HFFc6 (cell line): ENCODE data around the gene RESF1. TPM values are rescaled to one million over a fixed set of nuclear protein-coding genes. Genes with fewer than 3 reads are reported as not detected.

Source experiments
- DNase-seq: peaks from one replicate; pipeline ENCODE4 v3.0.0-alpha.2; 2018
- H3K27ac Mint-ChIP-seq: 2 replicates; pipeline ENCODE4 v1.8.0; 2020; ENCODE audit warnings: mild to moderate bottlenecking, mixed read lengths
- H3K27me3 Mint-ChIP-seq: 2 replicates; pipeline ENCODE4 v1.8.0; 2021; ENCODE audit warnings: mild to moderate bottlenecking, moderate library complexity, mixed read lengths; ENCODE audit not compliant: insufficient read depth
- H3K36me3 Mint-ChIP-seq: 2 replicates; pipeline ENCODE4 v1.8.0; 2021; ENCODE audit warnings: low read depth, mixed read lengths
- H3K4me1 Mint-ChIP-seq: 2 replicates; pipeline ENCODE4 v1.8.0; 2020; ENCODE audit warnings: low read depth, mixed read lengths
- H3K4me3 Mint-ChIP-seq: 2 replicates; pipeline ENCODE4 v1.8.0; 2020; ENCODE audit warnings: mild to moderate bottlenecking, moderate library complexity, mixed read lengths
- H3K9me3 Mint-ChIP-seq: 2 replicates; pipeline ENCODE4 v1.8.0; 2020; ENCODE audit warnings: mild to moderate bottlenecking, mixed read lengths
- total RNA-seq, 6 experiments: library from RNA; stranded (reverse); fragmentation: NEBNext Ultra II Directional; extraction: Animal tissue kit (Norgen Biotek cat#: 25700); gene quantifications; 2 replicates in 1 of 6; 3 replicates in 5 of 6; pipeline ENCODE4 v1.2.3, GENCODE V29; 2021
- TF ChIP-seq, protein P1 (sequence below): fragments of 200-600 bp; sonication (generic); IDR thresholded peaks from 2 replicates; pipeline ENCODE4 v1.5.0; 2021; ENCODE audit warnings: antibody characterized with exemption, mild to moderate bottlenecking

Gene RESF1
- total RNA-seq, 6 experiments from 2014 or later, result 7.0 to 10.1 (median 9.1) TPM

DNA sequence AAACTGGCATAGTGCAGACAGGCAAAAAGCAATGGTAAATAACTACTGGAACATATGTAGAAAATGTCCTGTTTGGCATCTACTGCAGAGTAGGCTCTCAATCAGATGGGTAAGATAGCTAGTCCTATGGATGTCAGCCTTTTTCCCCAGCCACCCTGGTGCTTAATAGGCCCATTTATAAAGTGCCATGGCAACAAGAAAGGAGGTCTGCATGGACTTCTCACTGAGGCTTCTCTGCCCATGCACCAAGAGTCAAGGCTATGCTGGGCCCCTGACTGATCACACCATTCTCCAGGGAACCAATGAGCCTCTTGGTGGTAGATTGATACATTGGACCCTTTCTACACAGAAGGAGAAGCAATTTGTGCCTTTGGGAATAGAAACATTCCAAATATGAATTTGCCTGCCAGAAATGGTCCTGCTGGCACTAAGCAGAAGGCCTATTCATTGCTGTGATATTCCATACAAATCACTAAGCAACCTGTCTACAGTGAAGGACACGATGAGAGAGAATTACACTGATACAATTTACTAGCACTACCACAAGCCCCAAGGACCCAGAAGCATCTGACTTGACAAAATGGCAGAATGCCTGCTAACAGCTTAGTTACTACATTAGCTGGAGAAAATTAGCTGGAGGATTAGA is 43.8 kb downstream of the RESF1 start:
- Mint-ChIP-seq H3K36me3 (no peaks in the 10 kb centered on the region), H3K27me3 (no peaks in the 10 kb centered on the region), H3K4me3 (no peak overlapping the region), H3K27ac (no peak overlapping the region), H3K4me1 (no peaks in the 10 kb centered on the region), H3K9me3 (no peaks in the 10 kb centered on the region)
- TF ChIP-seq, protein P1, sequence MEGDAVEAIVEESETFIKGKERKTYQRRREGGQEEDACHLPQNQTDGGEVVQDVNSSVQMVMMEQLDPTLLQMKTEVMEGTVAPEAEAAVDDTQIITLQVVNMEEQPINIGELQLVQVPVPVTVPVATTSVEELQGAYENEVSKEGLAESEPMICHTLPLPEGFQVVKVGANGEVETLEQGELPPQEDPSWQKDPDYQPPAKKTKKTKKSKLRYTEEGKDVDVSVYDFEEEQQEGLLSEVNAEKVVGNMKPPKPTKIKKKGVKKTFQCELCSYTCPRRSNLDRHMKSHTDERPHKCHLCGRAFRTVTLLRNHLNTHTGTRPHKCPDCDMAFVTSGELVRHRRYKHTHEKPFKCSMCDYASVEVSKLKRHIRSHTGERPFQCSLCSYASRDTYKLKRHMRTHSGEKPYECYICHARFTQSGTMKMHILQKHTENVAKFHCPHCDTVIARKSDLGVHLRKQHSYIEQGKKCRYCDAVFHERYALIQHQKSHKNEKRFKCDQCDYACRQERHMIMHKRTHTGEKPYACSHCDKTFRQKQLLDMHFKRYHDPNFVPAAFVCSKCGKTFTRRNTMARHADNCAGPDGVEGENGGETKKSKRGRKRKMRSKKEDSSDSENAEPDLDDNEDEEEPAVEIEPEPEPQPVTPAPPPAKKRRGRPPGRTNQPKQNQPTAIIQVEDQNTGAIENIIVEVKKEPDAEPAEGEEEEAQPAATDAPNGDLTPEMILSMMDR, result no peak
- no peak for DNase-seq

GRCh38 chr12:32003654-32004053 is 44.4 kb downstream of the RESF1 start:
- Mint-ChIP-seq H3K27me3 (no peaks in the 10 kb centered on the region), H3K36me3 (no peaks in the 10 kb centered on the region), H3K9me3 (no peaks in the 10 kb centered on the region), H3K4me3 (no peak overlapping the region), H3K4me1 (no peaks in the 10 kb centered on the region), H3K27ac (no peak overlapping the region)
- TF ChIP-seq, protein P1, result no peak
- no peak for DNase-seq

- H3K27ac Mint-ChIP-seq, result no peak overlapping the region
- no peak for DNase-seq
- TF ChIP-seq, protein P1, result no peak
- H3K27me3 Mint-ChIP-seq, result no peaks in the 10 kb centered on the region; the same call in 1 of the 2 replicates
- H3K4me1 Mint-ChIP-seq, result no peaks in the 10 kb centered on the region
- no peak overlapping the region for H3K4me3 Mint-ChIP-seq
- no peaks in the 10 kb centered on the region for H3K36me3 Mint-ChIP-seq
- no peaks in the 10 kb centered on the region for H3K9me3 Mint-ChIP-seq
Measured at GRCh38 chr12:32005496-32006125, 46.4 kb downstream of the RESF1 start.

Other genes with a start within 250 kb of the RESF1 start
- 1 to 10 TPM; 3.4 to 5.3 (median 4.7) TPM for gene AMN1, start 230.4 kb upstream of the RESF1 start, total RNA-seq
- 10 to 100 TPM; 24.5 to 36.6 (median 32.4) TPM for gene BICD1, start 147.4 kb downstream of the RESF1 start, total RNA-seq